Neuronal stem cell (in vitro differentiated cells): ENCODE measurements around the gene DNPH1.
A peak's percentile ranks its signal among the peaks of the same experiment; 100 is the strongest.

Source experiments
- DNase-seq: peaks from one replicate; pipeline ENCODE4 v3.0.0-alpha.2; 2013; ENCODE audit warnings: low spot score
- H2AFZ ChIP-seq: one replicate; pipeline ENCODE4 v1.6.1; 2013; ENCODE audit warnings: mild to moderate bottlenecking, low read length, inconsistent platforms
- H2AK5ac ChIP-seq: 2 replicates; pipeline ENCODE4 v1.6.1; 2013; ENCODE audit warnings: low read depth, mild to moderate bottlenecking, inconsistent platforms, low read length, moderate library complexity, mixed read lengths
- H2BK120ac ChIP-seq: 2 replicates; pipeline ENCODE4 v1.6.1; 2013; ENCODE audit warnings: low read depth, mild to moderate bottlenecking, inconsistent platforms, low read length, moderate library complexity, mixed read lengths
- H2BK12ac ChIP-seq: one replicate; pipeline ENCODE4 v1.6.1; 2013; ENCODE audit warnings: low read length, inconsistent platforms
- H2BK15ac ChIP-seq: 2 replicates; pipeline ENCODE4 v1.6.1; 2013; ENCODE audit warnings: mild to moderate bottlenecking, low read length, inconsistent platforms, mixed read lengths
- H2BK5ac ChIP-seq: one replicate; pipeline ENCODE4 v1.6.1; 2013; ENCODE audit warnings: inconsistent platforms, mild to moderate bottlenecking, low read length, moderate library complexity
- H3K14ac ChIP-seq: one replicate; pipeline ENCODE4 v1.6.1; 2013; ENCODE audit warnings: low read length, inconsistent platforms
- H3K18ac ChIP-seq: 2 replicates; pipeline ENCODE4 v1.6.1; 2013; ENCODE audit warnings: low read length, inconsistent platforms
- H3K23ac ChIP-seq: 2 replicates; pipeline ENCODE4 v1.6.1; 2013; ENCODE audit warnings: low read depth, mild to moderate bottlenecking, mixed read lengths, low read length, inconsistent platforms; ENCODE audit not compliant: poor library complexity
- H3K27ac ChIP-seq: replicated peaks from 3 replicates; pipeline ENCODE4 v1.5.1; 2013; ENCODE audit warnings: low read length, inconsistent platforms
- H3K27me3 ChIP-seq, 3 experiments: 2 replicates each; pipeline ENCODE4 v1.6.1; 2013; ENCODE audit warnings: low read length in 3 of 3, mild to moderate bottlenecking in 2 of 3, inconsistent platforms in 1 of 3, low read depth in 1 of 3, mixed read lengths in 1 of 3, moderate library complexity in 1 of 3; ENCODE audit not compliant: control insufficient read depth in 3 of 3, insufficient read depth in 3 of 3
- H3K36me3 ChIP-seq, 2 donors: replicated peaks in 1 of 2; 2 replicates each; pipeline ENCODE4 v1.6.1; 2013; ENCODE audit warnings: low read length in 2 of 2; ENCODE audit not compliant: control insufficient read depth in 2 of 2, insufficient read depth in 2 of 2
- H3K4ac ChIP-seq: 2 replicates; pipeline ENCODE4 v1.6.1; 2013; ENCODE audit warnings: inconsistent platforms, mild to moderate bottlenecking, low read length, moderate library complexity
- H3K4me1 ChIP-seq, 2 donors: 1 replicate in 1 of 2; 2 replicates in 1 of 2; pipeline ENCODE4 v1.6.1; 2013; ENCODE audit warnings: low read length in 2 of 2, low read depth in 1 of 2; ENCODE audit not compliant: control insufficient read depth in 2 of 2, insufficient read depth in 1 of 2
- H3K4me2 ChIP-seq: one replicate; pipeline ENCODE4 v1.6.1; 2013; ENCODE audit warnings: mild to moderate bottlenecking, low read length, inconsistent platforms; ENCODE audit not compliant: insufficient read depth, poor library complexity, severe bottlenecking
- H3K4me3 ChIP-seq, 2 donors: 2 replicates each; pipeline ENCODE4 v1.5.1; 2013; ENCODE audit warnings: low read length in 2 of 2, mild to moderate bottlenecking in 2 of 2, inconsistent platforms in 1 of 2, moderate library complexity in 1 of 2
- H3K79me1 ChIP-seq: one replicate; pipeline ENCODE4 v1.6.1; 2013; ENCODE audit warnings: low read depth, mild to moderate bottlenecking, inconsistent platforms, low read length, moderate library complexity
- H3K9ac ChIP-seq: one replicate; pipeline ENCODE4 v1.6.1; 2013; ENCODE audit warnings: mild to moderate bottlenecking, low read depth, low read length, inconsistent platforms; ENCODE audit not compliant: poor library complexity
- H3K9me3 ChIP-seq, 2 donors: replicated peaks in 1 of 2; 2 replicates each; pipeline versions ENCODE3 to v1.6.1; 2013; ENCODE audit warnings: low read length in 2 of 2, mild to moderate bottlenecking in 2 of 2, inconsistent platforms in 1 of 2, low read depth in 1 of 2, mixed read lengths in 1 of 2, moderate library complexity in 1 of 2; ENCODE audit not compliant: control insufficient read depth in 2 of 2, insufficient read depth in 1 of 2
- H4K8ac ChIP-seq: one replicate; pipeline ENCODE4 v1.6.1; 2013; ENCODE audit warnings: low read depth, mild to moderate bottlenecking, inconsistent platforms, low read length, moderate library complexity
- H4K91ac ChIP-seq: one replicate; pipeline ENCODE4 v1.6.1; 2013; ENCODE audit warnings: low read length, low read depth, mild to moderate bottlenecking, inconsistent platforms; ENCODE audit not compliant: poor library complexity
- WGBS, 2 donors: extraction: QIAGEN DNeasy Blood & Tissue Kit; methylation state at CpG; one replicate each; pipeline ENCODE4 v1.1.7; 2013; ENCODE audit warnings: missing lambda C conversion rate in 2 of 2, mixed read lengths in 1 of 2; ENCODE audit not compliant: insufficient read length in 2 of 2, insufficient replicate concordance in 1 of 2; ENCODE audit errors: extremely low coverage in 2 of 2; 5-methylcytosine and 5-hydroxymethylcytosine counted together

Gene DNPH1

GRCh38 chr6:43271103-43271815 is 42.0 kb upstream of the DNPH1 start:
- H3K14ac ChIP-seq = no peak overlapping the region
- no peaks in the 10 kb centered on the region for H3K36me3 ChIP-seq
- H3K27ac ChIP-seq = no peak overlapping the region
- no peak overlapping the region for H4K8ac ChIP-seq
- no peak overlapping the region for H2BK5ac ChIP-seq
- no peak overlapping the region for H2AFZ ChIP-seq
- no peak overlapping the region for H3K18ac ChIP-seq
- no peak overlapping the region for H2BK15ac ChIP-seq
- H3K4me2 ChIP-seq = no peak overlapping the region
- no peak overlapping the region for H2BK120ac ChIP-seq
- no peak overlapping the region for H3K23ac ChIP-seq
- no peak overlapping the region for H3K9ac ChIP-seq
- no peak overlapping the region for H3K4ac ChIP-seq
- peaks cover 0 to 23% (median 22%) of the 10 kb centered on the region in 3 experiments for H3K27me3 ChIP-seq
- no peak overlapping the region for H4K91ac ChIP-seq
- peak overlapping the region in 1 of 2 donors; percentile 66 for H3K4me3 ChIP-seq
- DNase-seq = no peak
- peaks cover 19 to 25% of the 10 kb centered on the region in 2 donors for H3K4me1 ChIP-seq
- no peak overlapping the region for H2BK12ac ChIP-seq
- H3K9me3 ChIP-seq = no peaks in the 10 kb centered on the region
- WGBS, 2 donors = no CpG with 5 or more reads among the region's 8 CpGs
- H2AK5ac ChIP-seq = no peak overlapping the region
- no peaks in the 10 kb centered on the region for H3K79me1 ChIP-seq

GRCh38 chr6:43269273-43270007 is 40.2 kb upstream of the DNPH1 start:
- no peak overlapping the region for H2BK120ac ChIP-seq
- H3K14ac ChIP-seq = peak overlapping the region; percentile 9
- peak overlapping the region; percentile 25 for H3K23ac ChIP-seq
- no peak overlapping the region for H3K4ac ChIP-seq
- no peaks in the 10 kb centered on the region for H3K9me3 ChIP-seq
- no peaks in the 10 kb centered on the region for H3K79me1 ChIP-seq
- no peak overlapping the region for H3K4me3 ChIP-seq
- H4K8ac ChIP-seq = no peak overlapping the region
- H3K4me2 ChIP-seq = peak overlapping the region; percentile 40
- whole genome bisulfite sequencing, 2 donors = no CpG with 5 or more reads among the region's 44 CpGs
- no peaks in the 10 kb centered on the region for H3K36me3 ChIP-seq
- no peak overlapping the region for H3K9ac ChIP-seq
- no peak overlapping the region for H2AFZ ChIP-seq
- H3K18ac ChIP-seq = peak overlapping the region; percentile 84
- H3K27me3 ChIP-seq = peaks cover 0 to 13% (median 10%) of the 10 kb centered on the region in 3 experiments
- no peak overlapping the region for H3K27ac ChIP-seq
- peak overlapping the region; percentile 20 for H2BK5ac ChIP-seq
- no peak overlapping the region for H4K91ac ChIP-seq
- H2AK5ac ChIP-seq = no peak overlapping the region
- no peak overlapping the region for H2BK15ac ChIP-seq
- H2BK12ac ChIP-seq = peak overlapping the region; percentile 24
- H3K4me1 ChIP-seq = peaks cover 14 to 18% of the 10 kb centered on the region in 2 donors
- no peak for DNase-seq

- Histone ChIP-seq H3K4me2 (no peak overlapping the region), H3K4me1 (peaks cover 14 to 18% of the 10 kb centered on the region in 2 donors), H2AK5ac (no peak overlapping the region), H2BK120ac (no peak overlapping the region), H4K91ac (no peak overlapping the region), H3K27me3 (peaks cover 0 to 7% (median 4%) of the 10 kb centered on the region in 3 experiments), H2BK15ac (no peak overlapping the region), H3K27ac (no peak overlapping the region), H3K79me1 (no peaks in the 10 kb centered on the region), H3K4ac (no peak overlapping the region), H3K18ac (no peak overlapping the region), H3K9ac (no peak overlapping the region), H2BK12ac (no peak overlapping the region), H3K4me3 (no peak overlapping the region), H2BK5ac (peak overlapping the region; percentile 20), H3K36me3 (no peaks in the 10 kb centered on the region), H3K9me3 (no peaks in the 10 kb centered on the region), H4K8ac (no peak overlapping the region), H2AFZ (no peak overlapping the region), H3K14ac (no peak overlapping the region), H3K23ac (peak overlapping the region; percentile 25)
- DNase-seq = no peak
- WGBS, 2 donors = no CpG with 5 or more reads among the region's 10 CpGs
Observed at GRCh38 chr6:43268782-43269272, 39.5 kb upstream of the DNPH1 start.

GRCh38 chr6:43268355-43268700 is 39.0 kb upstream of the DNPH1 start:
- H2BK5ac ChIP-seq = no peak overlapping the region
- H3K23ac ChIP-seq = no peak overlapping the region
- no peak overlapping the region for H2BK120ac ChIP-seq
- H3K79me1 ChIP-seq = no peaks in the 10 kb centered on the region
- H3K9me3 ChIP-seq = no peaks in the 10 kb centered on the region
- peaks cover 0 to 4% (median 2%) of the 10 kb centered on the region in 3 experiments for H3K27me3 ChIP-seq
- H3K4me3 ChIP-seq = no peak overlapping the region
- H3K36me3 ChIP-seq = no peaks in the 10 kb centered on the region
- no peak overlapping the region for H2AK5ac ChIP-seq
- peak overlapping the region; percentile 70 for H2AFZ ChIP-seq
- H3K9ac ChIP-seq = no peak overlapping the region
- no peak overlapping the region for H3K18ac ChIP-seq
- no peak overlapping the region for H2BK15ac ChIP-seq
- no peak overlapping the region for H3K4ac ChIP-seq
- H4K8ac ChIP-seq = no peak overlapping the region
- H4K91ac ChIP-seq = no peak overlapping the region
- no peak overlapping the region for H2BK12ac ChIP-seq
- WGBS, 2 donors = no CpG with 5 or more reads among the region's 3 CpGs
- no peak overlapping the region for H3K4me2 ChIP-seq
- no peak for DNase-seq
- H3K27ac ChIP-seq = no peak overlapping the region
- H3K4me1 ChIP-seq = peaks cover 14 to 18% of the 10 kb centered on the region in 2 donors
- H3K14ac ChIP-seq = no peak overlapping the region
